Endothelial cell (in vitro differentiated cells): Measurements from ENCODE around the gene RIGI. TPM values are rescaled to one million over a fixed set of nuclear protein-coding genes. Genes with fewer than 3 reads are reported as not detected.
A peak's percentile ranks its signal among the peaks of the same experiment; 100 is the strongest.
"Not testable (repeated sequence)": the region's sequence is repeated elsewhere in the genome, so short reads cannot be mapped to it uniquely, and the experiment has no call there.

ENCODE experiments used
- DNase-seq: peaks from one replicate; pipeline ENCODE4 v3.0.0; 2021; ENCODE audit warnings: low spot score
- H3K27ac Mint-ChIP-seq: one replicate; pipeline ENCODE4 v1.8.0; 2021; ENCODE audit warnings: mixed read lengths, inconsistent platforms; ENCODE audit not compliant: unreplicated experiment
- H3K27me3 Mint-ChIP-seq: one replicate; pipeline ENCODE4 v1.8.0; 2021; ENCODE audit warnings: mild to moderate bottlenecking, moderate library complexity, mixed read lengths, inconsistent platforms; ENCODE audit not compliant: unreplicated experiment
- H3K36me3 Mint-ChIP-seq: one replicate; pipeline ENCODE4 v1.8.0; 2021; ENCODE audit warnings: mild to moderate bottlenecking, low read depth, mixed read lengths, inconsistent platforms; ENCODE audit not compliant: unreplicated experiment
- H3K4me1 Mint-ChIP-seq: one replicate; pipeline ENCODE4 v1.8.0; 2021; ENCODE audit warnings: mild to moderate bottlenecking, mixed read lengths, inconsistent platforms; ENCODE audit not compliant: unreplicated experiment
- H3K4me3 Mint-ChIP-seq: one replicate; pipeline ENCODE4 v1.8.0; 2021; ENCODE audit warnings: mild to moderate bottlenecking, mixed read lengths, inconsistent platforms; ENCODE audit not compliant: unreplicated experiment
- H3K9me3 Mint-ChIP-seq: one replicate; pipeline ENCODE4 v1.8.0; 2021; ENCODE audit warnings: mixed read lengths, inconsistent platforms; ENCODE audit not compliant: unreplicated experiment
- CTCF ChIP-seq: fragments of 200-600 bp; sonication (generic); IDR thresholded peaks from one replicate; pipeline ENCODE4 v1.5.0; 2021; ENCODE audit warnings: antibody characterized with exemption; ENCODE audit not compliant: unreplicated experiment
- total RNA-seq: library from RNA; stranded (reverse); fragmentation: NEBNext Ultra II Directional; extraction: Animal tissue kit (Norgen Biotek cat#: 25700); gene quantifications from one replicate; pipeline ENCODE4 v1.2.1, GENCODE V29; 2021; ENCODE audit not compliant: unreplicated experiment

Gene RIGI
- total RNA-seq, 1 donor from 2014 or later: 8.4 TPM

- Mint-ChIP-seq H3K36me3 (peaks cover 4% of the 10 kb centered on the region), H3K4me1 (peaks cover 27% of the 10 kb centered on the region), H3K9me3 (no peaks in the 10 kb centered on the region), H3K27ac (peak overlapping the region; percentile 99), H3K27me3 (peaks cover 16% of the 10 kb centered on the region), H3K4me3 (peak overlapping the region; percentile 99)
- no peak for TF ChIP-seq CTCF
- DNase-seq: peak; percentile 97
Observed at GRCh38 chr9:32550562-32551275, 24.7 kb upstream of the RIGI start.

- Mint-ChIP-seq H3K36me3 (peaks cover 4% of the 10 kb centered on the region), H3K27me3 (peaks cover 16% of the 10 kb centered on the region), H3K27ac (peak overlapping the region; percentile 91), H3K4me1 (peaks cover 27% of the 10 kb centered on the region), H3K9me3 (no peaks in the 10 kb centered on the region), H3K4me3 (peak overlapping the region; percentile 94)
- TF ChIP-seq CTCF: no peak
- DNase-seq: no peak
Observed at GRCh38 chr9:32550150-32550561, 24.2 kb upstream of the RIGI start.

- Mint-ChIP-seq H3K27me3 (peaks cover 16% of the 10 kb centered on the region), H3K4me1 (peaks cover 20% of the 10 kb centered on the region), H3K36me3 (peaks cover 11% of the 10 kb centered on the region)
- DNase-seq, H3K4me3 Mint-ChIP-seq, H3K9me3 Mint-ChIP-seq, H3K27ac Mint-ChIP-seq: not testable (repeated sequence)
Observed at GRCh38 chr9:32548213-32548612, 22.2 kb upstream of the RIGI start.

- Mint-ChIP-seq H3K27ac (no peak overlapping the region), H3K27me3 (peaks cover 6% of the 10 kb centered on the region), H3K4me3 (no peak overlapping the region), H3K36me3 (peaks cover 24% of the 10 kb centered on the region), H3K4me1 (peaks cover 16% of the 10 kb centered on the region), H3K9me3 (no peaks in the 10 kb centered on the region)
- no peak for DNase-seq
- TF ChIP-seq CTCF: no peak
Observed at GRCh38 chr9:32545884-32546283, 19.9 kb upstream of the RIGI start.

GRCh38 chr9:32543047-32543446 is 17.1 kb upstream of the RIGI start:
- no peak for TF ChIP-seq CTCF
- Mint-ChIP-seq H3K4me1 (no peaks in the 10 kb centered on the region), H3K27me3 (no peaks in the 10 kb centered on the region), H3K27ac (no peak overlapping the region), H3K36me3 (peaks cover 24% of the 10 kb centered on the region), H3K9me3 (no peaks in the 10 kb centered on the region), H3K4me3 (no peak overlapping the region)
- no peak for DNase-seq
